ENCODE results near the gene SSH2.

SSH2 gene

GRCh38 chr17:29643817-29644160, 286.2 kb downstream of the SSH2 start:
- DNase-seq (ENCODE audit: insufficient read length, low spot score) (no peak), FAIRE-seq (no peak)

GRCh38 chr17:29642171-29642611, 287.8 kb downstream of the SSH2 start:
- FAIRE-seq (no peak), DNase-seq (ENCODE audit: insufficient read length, low spot score) (no peak)

- no peak for DNase-seq (ENCODE audit: insufficient read length, low spot score)
- FAIRE-seq = no peak
Observed at GRCh38 chr17:29640981-29641642, 288.9 kb downstream of the SSH2 start.

- no peak for FAIRE-seq
- no peak for DNase-seq (ENCODE audit: insufficient read length, low spot score)
Observed at GRCh38 chr17:29640413-29640812, 289.6 kb downstream of the SSH2 start.

GRCh38 chr17:29633886-29634285, 296.1 kb downstream of the SSH2 start:
- no peak for FAIRE-seq
- DNase-seq (ENCODE audit: insufficient read length, low spot score) = no peak

- DNase-seq (ENCODE audit: insufficient read length, low spot score) (no peak), FAIRE-seq (no peak)
Observed at GRCh38 chr17:29630630-29631193, 299.3 kb downstream of the SSH2 start.

- FAIRE-seq (no peak), DNase-seq (ENCODE audit: insufficient read length, low spot score) (no peak)
Observed at GRCh38 chr17:29629839-29630238, 300.2 kb downstream of the SSH2 start.

GRCh38 chr17:29628644-29629043, 301.4 kb downstream of the SSH2 start:
- FAIRE-seq (no peak), DNase-seq (ENCODE audit: insufficient read length, low spot score) (no peak)

GRCh38 chr17:29627951-29628350, 302.1 kb downstream of the SSH2 start:
- DNase-seq (ENCODE audit: insufficient read length, low spot score) (no peak), FAIRE-seq (no peak)

- FAIRE-seq (peak; percentile 4), DNase-seq (ENCODE audit: insufficient read length, low spot score) (no peak)
Observed at GRCh38 chr17:29625037-29625750, 304.8 kb downstream of the SSH2 start.

GRCh38 chr17:29624586-29624985, 305.4 kb downstream of the SSH2 start:
- DNase-seq (ENCODE audit: insufficient read length, low spot score) = no peak
- FAIRE-seq = no peak

GRCh38 chr17:29623283-29623647, 306.8 kb downstream of the SSH2 start:
- DNase-seq (ENCODE audit: insufficient read length, low spot score) (no peak), FAIRE-seq (no peak)

GRCh38 chr17:29622337-29623282, 307.4 kb downstream of the SSH2 start, which contains the start of gene CORO6:
CORO6 (minus strand) TSS chr17:29622912; CDS start chr17:29621421, 1,491 bp downstream.
- peak; percentile 76 for FAIRE-seq
- peak; percentile 71 for DNase-seq (ENCODE audit: insufficient read length, low spot score)

- DNase-seq (ENCODE audit: insufficient read length, low spot score) (no peak), FAIRE-seq (no peak)
Observed at GRCh38 chr17:29621751-29622194, 308.3 kb downstream of the SSH2 start.

- no peak for FAIRE-seq
- DNase-seq (ENCODE audit: insufficient read length, low spot score) = no peak
Observed at GRCh38 chr17:29620779-29621500, 309.1 kb downstream of the SSH2 start.

GRCh38 chr17:29620271-29620670, 309.8 kb downstream of the SSH2 start:
- FAIRE-seq = no peak
- DNase-seq (ENCODE audit: insufficient read length, low spot score) = peak; percentile 74

- FAIRE-seq (no peak), DNase-seq (ENCODE audit: insufficient read length, low spot score) (peak; percentile 65)
Observed at GRCh38 chr17:29619251-29619650, 310.8 kb downstream of the SSH2 start.

GRCh38 chr17:29618272-29619065, 311.6 kb downstream of the SSH2 start:
- DNase-seq (ENCODE audit: insufficient read length, low spot score) (no peak), FAIRE-seq (no peak)

- FAIRE-seq = no peak
- DNase-seq (ENCODE audit: insufficient read length, low spot score) = no peak
Observed at GRCh38 chr17:29617481-29618271, 312.4 kb downstream of the SSH2 start.
